GM06990 (cell line): ENCODE measurements around the gene CGAS.
"Not testable (repeated sequence)": the region's sequence is repeated elsewhere in the genome, so short reads cannot be mapped to it uniquely, and the experiment has no call there.

Source experiments
- DNase-seq: peaks from one replicate; pipeline ENCODE4 v3.0.0-alpha.2; 2011; ENCODE audit not compliant: insufficient read length; ENCODE audit errors: extremely low read depth
- H3K27me3 ChIP-seq: replicated peaks from 2 replicates; pipeline ENCODE4 v1.6.0; 2011; ENCODE audit warnings: low read length; ENCODE audit not compliant: control insufficient read depth, insufficient read depth
- H3K36me3 ChIP-seq: 2 replicates; pipeline ENCODE4 v1.5.1; 2011; ENCODE audit warnings: low read length; ENCODE audit not compliant: control insufficient read depth, insufficient read depth
- H3K4me3 ChIP-seq: replicated peaks from 2 replicates; pipeline ENCODE4 v1.5.1; 2011; ENCODE audit warnings: low read depth, mild to moderate bottlenecking, control low read depth, low read length
- CTCF ChIP-seq: IDR thresholded peaks from 2 replicates; pipeline ENCODE4 v1.5.1; 2011; ENCODE audit warnings: low read length, control low read depth, mild to moderate bottlenecking, inconsistent platforms; ENCODE audit not compliant: insufficient read depth, poor library complexity, severe bottlenecking

Gene CGAS

GRCh38 chr6:73477407-73477806 is 25.3 kb upstream of the CGAS start:
- H3K27me3 ChIP-seq: no peaks in the 10 kb centered on the region
- H3K36me3 ChIP-seq: peaks cover 18% of the 10 kb centered on the region
- TF ChIP-seq CTCF: no peak

GRCh38 chr6:73476723-73477122 is 24.6 kb upstream of the CGAS start:
- TF ChIP-seq CTCF: no peak
- Histone ChIP-seq H3K27me3 (no peaks in the 10 kb centered on the region), H3K36me3 (peaks cover 14% of the 10 kb centered on the region), H3K4me3 (no peak overlapping the region)
- no peak for DNase-seq

More at GRCh38 chr6:73477407-73477806, 25.3 kb upstream of the CGAS start:
- no peak overlapping the region for H3K4me3 ChIP-seq
- no peak for DNase-seq

DNA sequence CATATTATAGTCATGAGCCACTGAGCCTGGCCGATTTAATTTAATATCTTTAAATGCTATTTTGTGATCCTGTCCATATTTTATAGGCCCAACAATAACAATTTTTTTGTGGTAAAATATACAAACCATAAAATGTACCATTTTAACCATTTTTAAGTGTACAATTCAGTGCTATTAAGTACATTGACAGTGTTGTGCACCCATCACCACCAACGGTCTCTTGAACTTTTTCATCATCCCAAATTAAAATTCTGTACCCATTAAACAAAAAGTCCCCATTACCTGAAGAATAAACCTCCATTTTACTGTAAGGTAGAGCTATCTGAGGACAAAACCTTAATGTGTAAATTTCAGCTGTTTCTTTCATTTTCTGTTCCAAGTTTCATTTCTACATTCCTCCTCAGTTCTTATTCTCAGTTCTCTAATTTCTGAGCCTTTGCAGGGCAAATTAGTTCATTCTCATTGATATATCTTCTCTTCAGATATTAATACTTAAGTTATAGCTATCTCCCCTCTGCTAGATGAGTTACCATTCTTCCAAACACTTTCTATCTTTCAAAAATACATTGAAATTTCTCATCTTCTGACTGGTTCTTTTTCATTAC is 19.7 kb upstream of the CGAS start:
- TF ChIP-seq CTCF: no peak
- H3K4me3 ChIP-seq: no peak overlapping the region
- no peaks in the 10 kb centered on the region for H3K27me3 ChIP-seq
- H3K36me3 ChIP-seq: peaks cover 12% of the 10 kb centered on the region
- DNase-seq: peak; percentile 59

GRCh38 chr6:73461537-73462350 is 9.6 kb upstream of the CGAS start, which contains the start of gene MTO1:
TSS of gene MTO1 (plus strand) at chr6:73461737. CDS start at chr6:73461855, 118 bp downstream.
- Histone ChIP-seq H3K4me3 (peak within 1 kb of the TSS; percentile 72), H3K27me3 (no peaks in the 10 kb centered on the region), H3K36me3 (peaks cover 1% of the 10 kb centered on the region; the same call in 1 of the 2 replicates)
- no peak for TF ChIP-seq CTCF
- peak; percentile 85 for DNase-seq

DNA sequence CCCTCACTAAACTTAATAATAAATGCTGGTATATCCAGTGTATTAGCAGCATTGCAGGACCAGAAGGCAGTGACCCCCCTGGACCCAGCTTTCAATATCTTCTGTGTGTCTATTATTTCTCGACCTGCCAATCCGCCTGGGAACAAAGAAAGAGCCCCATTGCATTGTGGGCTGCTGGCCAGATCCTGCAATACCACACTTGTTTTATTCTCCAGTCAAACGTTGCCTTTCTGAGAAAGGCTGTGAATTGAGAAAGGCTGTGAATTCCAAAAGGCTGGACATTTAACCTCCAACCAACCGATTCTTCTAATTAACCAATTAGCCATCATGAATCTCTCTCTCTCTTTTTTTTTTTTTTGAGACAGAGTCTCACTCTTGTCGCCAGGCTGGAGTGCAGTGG is 8.0 kb upstream of the CGAS start:
- Histone ChIP-seq H3K27me3 (no peaks in the 10 kb centered on the region), H3K4me3 (no peak overlapping the region), H3K36me3 (peaks cover 1% of the 10 kb centered on the region; the same call in 1 of the 2 replicates)
- DNase-seq: no peak
- TF ChIP-seq CTCF: no peak

DNA sequence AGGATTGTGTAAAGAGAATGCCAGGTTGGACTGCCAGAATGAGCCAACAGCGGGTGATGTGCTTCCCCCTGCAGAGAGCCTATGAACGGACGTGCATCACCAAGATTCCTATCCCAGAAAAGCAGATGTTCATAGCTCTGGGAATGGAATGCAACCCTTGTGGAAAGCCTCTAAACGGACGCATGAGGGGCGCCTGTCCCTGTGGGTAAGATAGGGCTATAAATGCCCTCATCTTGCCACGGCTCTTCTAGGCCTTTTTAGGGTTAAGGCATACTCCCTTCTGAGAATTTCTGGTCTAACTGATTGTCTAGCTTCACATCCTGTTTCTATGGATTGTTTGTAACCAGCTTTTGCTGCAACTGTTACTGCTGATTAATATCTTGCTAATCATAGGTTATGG is 7.4 kb upstream of the CGAS start:
- DNase-seq, H3K36me3 ChIP-seq, H3K27me3 ChIP-seq, H3K4me3 ChIP-seq: not testable (repeated sequence)
